Right ventricle myocardium inferior (tissue), 1 donor: ENCODE measurements around the gene FAM9A. TPM values are rescaled to one million over a fixed set of nuclear protein-coding genes. Genes with fewer than 3 reads are reported as not detected.

Experiments
- ATAC-seq: fragments of 200-7000 bp; cut with Tn5 transposase; one replicate; pipeline ENCODE4 v1.9.1; 2020; ENCODE audit warnings: mild to moderate bottlenecking, moderate library complexity
- DNase-seq: peaks from one replicate; pipeline ENCODE4 v3.0.0; 2021; ENCODE audit errors: missing footprints
- intact Hi-C: fragments of 100-400 bp; cut with DNase I; formaldehyde crosslinking; loops from one replicate; pipeline ENCODE4 v1.11.0; 2022
- total RNA-seq: library from RNA; stranded (reverse); fragmentation: NEBNext Ultra II Directional; extraction: Animal tissue kit (Norgen Biotek cat#: 25700); gene quantifications from one replicate; pipeline ENCODE4 v1.2.1, GENCODE V29; 2021
- donor health status: DM: no; HTN: yes; CAD: no; lungs with severe emphysema.

Gene FAM9A
- total RNA-seq, 1 donor from 2014 or later = not detected

GRCh38 chrX:8748855-8749254 is 52.3 kb downstream of the FAM9A start:
- DNase-seq (no peak), ATAC-seq (no peak)
- intact Hi-C loops = loop anchor here (10.0 kb wide), 1 partner anchor 66 kb away; no protein-coding TSS in a partner anchor

GRCh38 chrX:8743126-8743732 is 58.0 kb downstream of the FAM9A start:
- ATAC-seq = no peak
- intact Hi-C loops = loop anchor here (10.0 kb wide), 1 partner anchor 72 kb away; no protein-coding TSS in a partner anchor
- no peak for DNase-seq

- ATAC-seq (no peak), DNase-seq (no peak)
- intact Hi-C loops = loop anchor here (10.0 kb wide), 1 partner anchor 73 kb away; no protein-coding TSS in a partner anchor
Measured at GRCh38 chrX:8741981-8742380, 59.2 kb downstream of the FAM9A start.

Other genes with a start within 250 kb of the FAM9A start
- 4.9 TPM for gene ANOS1, start 69.2 kb downstream of the FAM9A start, total RNA-seq
- not detected for gene FAM9B, start 232.7 kb upstream of the FAM9A start, total RNA-seq